WTC11 (cell line): ENCODE measurements around the gene GORAB.

Source experiments
- ATF1 ChIP-seq: sonication (generic); formaldehyde crosslinking; IDR thresholded peaks from 2 replicates; pipeline ENCODE4 v1.8.1; 2023; ENCODE audit warnings: mild to moderate bottlenecking, moderate library complexity, missing genetic modification reagents
- CREM ChIP-seq: sonication (generic); formaldehyde crosslinking; IDR thresholded peaks from 2 replicates; pipeline ENCODE4 v1.8.1; 2022; ENCODE audit warnings: mild to moderate bottlenecking, missing genetic modification reagents, moderate library complexity
- FOXK1 ChIP-seq: sonication (generic); formaldehyde crosslinking; IDR thresholded peaks from 2 replicates; pipeline ENCODE4 v1.8.0; 2022; ENCODE audit warnings: mild to moderate bottlenecking, moderate library complexity, missing genetic modification reagents
- GABPB1 ChIP-seq: sonication (generic); formaldehyde crosslinking; IDR thresholded peaks from 2 replicates; pipeline ENCODE4 v1.8.1; 2023; ENCODE audit warnings: mild to moderate bottlenecking, missing genetic modification reagents
- TCF7 ChIP-seq: sonication (generic); formaldehyde crosslinking; IDR thresholded peaks from 2 replicates; pipeline ENCODE4 v1.8.0; 2022; ENCODE audit warnings: mild to moderate bottlenecking, low read depth, missing genetic modification reagents, moderate library complexity
- ZNF138 ChIP-seq: sonication (generic); formaldehyde crosslinking; conservative IDR thresholded peaks from 2 replicates; pipeline ENCODE4 v1.8.1; 2022; ENCODE audit warnings: mild to moderate bottlenecking, moderate library complexity, missing genetic modification reagents
- TF ChIP-seq, protein P1 (sequence below): fragments of 200-600 bp; IDR thresholded peaks from 2 replicates; pipeline ENCODE4 v1.8.0; 2022; ENCODE audit warnings: antibody characterized with exemption
- TF ChIP-seq, protein P2 (sequence below): sonication (generic); formaldehyde crosslinking; conservative IDR thresholded peaks from 2 replicates; pipeline ENCODE4 v1.8.1; 2022; ENCODE audit warnings: mild to moderate bottlenecking, missing genetic modification reagents

DNA sequence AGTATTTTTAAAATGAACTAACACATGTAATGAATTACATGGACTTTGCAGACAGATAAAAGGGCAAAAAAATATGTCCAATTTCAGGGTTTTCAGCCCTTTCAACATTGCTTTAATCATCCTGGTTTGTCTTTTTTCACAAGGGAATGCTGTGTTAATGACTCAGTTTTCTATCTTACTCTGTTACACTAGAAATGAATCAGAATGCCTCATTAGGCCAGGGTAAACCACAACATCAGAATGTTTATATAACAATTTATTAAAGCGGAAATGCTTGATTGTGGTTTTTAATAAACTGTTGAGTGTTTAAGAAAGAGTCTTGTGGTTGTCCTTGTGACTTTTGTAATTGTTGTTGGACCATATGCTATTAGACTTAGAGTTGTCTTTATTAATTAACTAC lies 13.5 kb downstream of the GORAB start:
- TF ChIP-seq, protein P1, sequence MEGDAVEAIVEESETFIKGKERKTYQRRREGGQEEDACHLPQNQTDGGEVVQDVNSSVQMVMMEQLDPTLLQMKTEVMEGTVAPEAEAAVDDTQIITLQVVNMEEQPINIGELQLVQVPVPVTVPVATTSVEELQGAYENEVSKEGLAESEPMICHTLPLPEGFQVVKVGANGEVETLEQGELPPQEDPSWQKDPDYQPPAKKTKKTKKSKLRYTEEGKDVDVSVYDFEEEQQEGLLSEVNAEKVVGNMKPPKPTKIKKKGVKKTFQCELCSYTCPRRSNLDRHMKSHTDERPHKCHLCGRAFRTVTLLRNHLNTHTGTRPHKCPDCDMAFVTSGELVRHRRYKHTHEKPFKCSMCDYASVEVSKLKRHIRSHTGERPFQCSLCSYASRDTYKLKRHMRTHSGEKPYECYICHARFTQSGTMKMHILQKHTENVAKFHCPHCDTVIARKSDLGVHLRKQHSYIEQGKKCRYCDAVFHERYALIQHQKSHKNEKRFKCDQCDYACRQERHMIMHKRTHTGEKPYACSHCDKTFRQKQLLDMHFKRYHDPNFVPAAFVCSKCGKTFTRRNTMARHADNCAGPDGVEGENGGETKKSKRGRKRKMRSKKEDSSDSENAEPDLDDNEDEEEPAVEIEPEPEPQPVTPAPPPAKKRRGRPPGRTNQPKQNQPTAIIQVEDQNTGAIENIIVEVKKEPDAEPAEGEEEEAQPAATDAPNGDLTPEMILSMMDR: no peak
- TF ChIP-seq GABPB1: no peak
- TF ChIP-seq, protein P2, sequence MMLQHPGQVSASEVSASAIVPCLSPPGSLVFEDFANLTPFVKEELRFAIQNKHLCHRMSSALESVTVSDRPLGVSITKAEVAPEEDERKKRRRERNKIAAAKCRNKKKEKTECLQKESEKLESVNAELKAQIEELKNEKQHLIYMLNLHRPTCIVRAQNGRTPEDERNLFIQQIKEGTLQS: no peak
- no peak for TF ChIP-seq ZNF138 (CRISPR knock-in tag)
- no peak for TF ChIP-seq CREM (CRISPR knock-in tag)
- TF ChIP-seq FOXK1 (CRISPR knock-in tag): no peak
- no peak for TF ChIP-seq ATF1 (CRISPR knock-in tag)
- TF ChIP-seq TCF7 (CRISPR knock-in tag): no peak
